Mesenchymal stem cell (in vitro differentiated cells and primary cell): ENCODE results near the gene IPPK.
A peak's percentile ranks its signal among the peaks of the same experiment; 100 is the strongest.

Experiments used
- DNase-seq: peaks from one replicate; pipeline ENCODE4 v3.0.0-alpha.2; 2013
- H2AFZ ChIP-seq: one replicate; pipeline ENCODE4 v1.6.1; 2013; ENCODE audit warnings: low read depth, mild to moderate bottlenecking, control low read depth, inconsistent platforms, low read length, moderate library complexity
- H2AK5ac ChIP-seq: 2 replicates; pipeline ENCODE4 v1.6.1; 2013; ENCODE audit warnings: low read length, moderate library complexity, mild to moderate bottlenecking, inconsistent platforms; ENCODE audit not compliant: severe bottlenecking
- H2BK120ac ChIP-seq: one replicate; pipeline ENCODE4 v1.6.1; 2013; ENCODE audit warnings: low read depth, mild to moderate bottlenecking, inconsistent platforms, low read length, moderate library complexity
- H2BK12ac ChIP-seq, 2 experiments: one replicate each; pipeline ENCODE4 v1.6.1; 2013; ENCODE audit warnings: inconsistent platforms in 2 of 2, low read length in 2 of 2, mild to moderate bottlenecking in 2 of 2, moderate library complexity in 2 of 2, control low read depth in 1 of 2
- H2BK15ac ChIP-seq: one replicate; pipeline ENCODE4 v1.6.1; 2013; ENCODE audit warnings: mild to moderate bottlenecking, low read depth, inconsistent platforms; ENCODE audit not compliant: poor library complexity, severe bottlenecking
- H2BK5ac ChIP-seq: 2 replicates; pipeline ENCODE4 v1.6.1; 2013; ENCODE audit warnings: low read depth, mild to moderate bottlenecking, low read length, control low read depth, inconsistent platforms; ENCODE audit not compliant: poor library complexity, severe bottlenecking
- H3K14ac ChIP-seq, 2 experiments: one replicate each; pipeline ENCODE4 v1.6.1; 2013; ENCODE audit warnings: inconsistent platforms in 2 of 2, low read length in 2 of 2, control low read depth in 1 of 2, mild to moderate bottlenecking in 1 of 2, moderate library complexity in 1 of 2
- H3K18ac ChIP-seq, 2 experiments: one replicate each; pipeline ENCODE4 v1.6.1; 2013; ENCODE audit warnings: inconsistent platforms in 2 of 2, low read length in 2 of 2, control low read depth in 1 of 2, low read depth in 1 of 2, mild to moderate bottlenecking in 1 of 2
- H3K23ac ChIP-seq, 2 experiments: one replicate each; pipeline ENCODE4 v1.6.1; 2013; ENCODE audit warnings: inconsistent platforms in 2 of 2, low read length in 2 of 2, mild to moderate bottlenecking in 2 of 2, moderate library complexity in 2 of 2, control low read depth in 1 of 2
- H3K27ac ChIP-seq: 2 replicates; pipeline ENCODE4 v1.5.1; 2013; ENCODE audit warnings: mild to moderate bottlenecking, moderate library complexity, low read length, control low read depth, inconsistent platforms; ENCODE audit not compliant: poor library complexity, severe bottlenecking
- H3K27me3 ChIP-seq, 2 experiments: 2 replicates each; pipeline versions ENCODE4 v1.6.1 to v1.7.0; 2013; ENCODE audit warnings: low read length in 2 of 2, mild to moderate bottlenecking in 2 of 2, moderate library complexity in 2 of 2, control low read depth in 1 of 2, inconsistent platforms in 1 of 2; ENCODE audit not compliant: control insufficient read depth in 1 of 2, insufficient read depth in 1 of 2
- H3K36me3 ChIP-seq, 2 experiments: 2 replicates each; pipeline versions ENCODE4 v1.6.1 to v1.7.0; 2013; ENCODE audit warnings: low read length in 2 of 2, control low read depth in 1 of 2, inconsistent platforms in 1 of 2, low read depth in 1 of 2, mild to moderate bottlenecking in 1 of 2; ENCODE audit not compliant: insufficient read depth in 2 of 2, control insufficient read depth in 1 of 2
- H3K4ac ChIP-seq, 2 experiments: one replicate each; pipeline ENCODE4 v1.6.1; 2013; ENCODE audit warnings: inconsistent platforms in 2 of 2, low read length in 2 of 2, mild to moderate bottlenecking in 2 of 2, moderate library complexity in 2 of 2, control low read depth in 1 of 2, low read depth in 1 of 2
- H3K4me1 ChIP-seq: 2 replicates; pipeline ENCODE4 v1.6.1; 2013; ENCODE audit warnings: low read depth, low read length, control low read depth; ENCODE audit not compliant: control insufficient read depth, insufficient read depth
- H3K4me2 ChIP-seq: 2 replicates; pipeline ENCODE4 v1.6.1; 2013; ENCODE audit warnings: low read length, mild to moderate bottlenecking, inconsistent platforms; ENCODE audit not compliant: poor library complexity, severe bottlenecking
- H3K4me3 ChIP-seq, 2 experiments: 2 replicates each; pipeline versions ENCODE4 v1.5.1 to v1.7.0; 2013; ENCODE audit warnings: low read length in 2 of 2, mild to moderate bottlenecking in 2 of 2, control low read depth in 1 of 2, low read depth in 1 of 2; ENCODE audit not compliant: insufficient read depth in 1 of 2
- H3K79me1 ChIP-seq: replicated peaks from 2 replicates; pipeline ENCODE4 v1.6.1; 2013; ENCODE audit warnings: mild to moderate bottlenecking, control low read depth, low read length, inconsistent platforms; ENCODE audit not compliant: poor library complexity, severe bottlenecking
- H3K9ac ChIP-seq: 2 replicates; pipeline ENCODE4 v1.7.0; 2013; ENCODE audit warnings: mild to moderate bottlenecking, low read length, moderate library complexity
- H3K9me3 ChIP-seq: 2 replicates; pipeline ENCODE4 v1.7.0; 2013; ENCODE audit warnings: mild to moderate bottlenecking, low read length; ENCODE audit not compliant: control insufficient read depth
- H4K8ac ChIP-seq: one replicate; pipeline ENCODE4 v1.6.1; 2013; ENCODE audit warnings: inconsistent platforms, mild to moderate bottlenecking, low read length, moderate library complexity
- H4K91ac ChIP-seq: one replicate; pipeline ENCODE4 v1.6.1; 2013; ENCODE audit warnings: mild to moderate bottlenecking, low read length, inconsistent platforms
- WGBS: methylation state at CpG from one replicate; pipeline ENCODE4 v1.1.7; 2013; ENCODE audit warnings: mixed read lengths; 5-methylcytosine and 5-hydroxymethylcytosine counted together

IPPK gene

DNA sequence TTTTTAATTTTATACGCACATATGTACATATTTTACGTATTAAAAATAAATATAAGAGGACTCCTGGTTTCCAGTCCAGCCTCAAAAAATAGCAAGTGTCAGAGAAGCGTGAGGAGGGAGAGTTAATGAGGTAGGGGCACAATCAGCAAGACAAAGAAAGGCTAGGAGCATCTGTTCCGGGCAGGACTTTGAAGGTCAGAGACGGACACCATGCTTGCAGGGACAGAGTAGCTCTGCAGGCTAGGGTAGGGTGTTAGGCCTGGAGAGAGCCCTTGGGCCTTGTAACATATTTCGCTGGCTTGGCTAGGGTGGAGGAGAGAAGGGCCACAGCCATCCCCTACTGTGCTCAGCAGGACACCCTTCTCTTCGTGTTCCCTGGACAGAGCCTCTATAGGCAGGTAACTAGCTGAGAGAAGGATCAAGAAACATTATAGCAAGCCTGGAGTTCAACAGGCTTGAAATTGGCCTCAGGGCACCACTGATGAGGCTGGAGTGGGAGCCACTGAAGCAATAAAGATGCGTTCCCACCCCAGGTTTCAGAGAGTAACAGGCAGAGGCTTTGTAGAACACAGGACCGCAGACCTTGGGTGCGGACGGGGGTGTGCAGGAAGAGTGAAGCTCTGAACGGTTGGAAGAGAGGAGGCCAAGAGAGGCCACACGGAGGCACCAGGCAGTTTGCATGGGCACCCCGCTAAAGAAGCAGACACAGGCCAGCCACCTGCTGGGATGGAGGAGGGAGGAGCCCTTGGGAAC is 9.7 kb upstream of the IPPK start:
- H2BK12ac ChIP-seq: no peak overlapping the region
- H4K8ac ChIP-seq: no peak overlapping the region
- peaks cover 2% of the 10 kb centered on the region for H3K4me1 ChIP-seq
- no peak overlapping the region for H2BK5ac ChIP-seq
- no peak overlapping the region for H2AK5ac ChIP-seq
- H2BK120ac ChIP-seq: no peak overlapping the region
- H3K4ac ChIP-seq: no peak overlapping the region
- no peaks in the 10 kb centered on the region for H3K9me3 ChIP-seq
- no peak for DNase-seq
- no peak overlapping the region for H3K4me2 ChIP-seq
- 86% methylated on average over 12 of the region's 14 CpGs for WGBS
- no peak overlapping the region for H2BK15ac ChIP-seq
- no peaks in the 10 kb centered on the region for H3K36me3 ChIP-seq
- H3K18ac ChIP-seq: no peak overlapping the region
- no peak overlapping the region for H3K4me3 ChIP-seq
- H3K27ac ChIP-seq: no peak overlapping the region
- no peak overlapping the region for H4K91ac ChIP-seq
- no peaks in the 10 kb centered on the region for H3K79me1 ChIP-seq
- H3K23ac ChIP-seq: peak overlapping the region in 1 of 2 experiments; percentile 53
- H3K9ac ChIP-seq: no peak overlapping the region
- no peak overlapping the region for H2AFZ ChIP-seq
- no peaks in the 10 kb centered on the region for H3K27me3 ChIP-seq
- peak overlapping the region in 1 of 2 experiments; percentile 55 for H3K14ac ChIP-seq

DNA sequence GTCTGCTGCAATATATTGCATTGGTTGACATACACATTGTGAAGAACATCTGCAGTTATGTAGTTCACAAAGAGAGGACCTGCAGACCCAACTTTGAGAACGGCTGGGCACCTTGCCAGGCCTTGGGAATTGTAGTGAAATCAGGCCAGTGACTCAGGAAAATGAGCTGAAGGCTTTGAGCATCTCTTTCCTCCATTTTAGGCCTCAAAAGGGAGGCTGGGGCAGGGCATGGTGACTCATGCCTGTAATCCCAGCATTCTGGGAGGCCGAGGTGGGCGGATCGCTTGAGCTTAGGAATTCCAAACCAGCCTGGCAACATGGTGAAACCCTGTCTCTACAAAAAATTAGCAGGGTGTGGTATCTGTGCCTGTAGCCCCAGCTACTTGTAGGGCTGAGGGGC is 1.4 kb upstream of the IPPK start:
- no peak overlapping the region for H3K4me2 ChIP-seq
- peak overlapping the region; percentile 45 for H4K8ac ChIP-seq
- H3K18ac ChIP-seq: no peak overlapping the region
- H3K4me3 ChIP-seq: peak overlapping the region in 1 of 2 experiments; percentile 93
- no peak overlapping the region for H2BK15ac ChIP-seq
- no peak overlapping the region for H3K23ac ChIP-seq
- peaks cover 19% of the 10 kb centered on the region for H3K4me1 ChIP-seq
- H3K9me3 ChIP-seq: no peaks in the 10 kb centered on the region
- peaks cover 10 to 12% of the 10 kb centered on the region in 2 experiments for H3K36me3 ChIP-seq
- H2BK12ac ChIP-seq: no peak overlapping the region
- no peak overlapping the region for H3K4ac ChIP-seq
- 71% methylated on average over 4 of the region's 4 CpGs for WGBS
- H2AK5ac ChIP-seq: no peak overlapping the region
- DNase-seq: peak; percentile 86
- no peak overlapping the region for H4K91ac ChIP-seq
- H3K27me3 ChIP-seq: no peaks in the 10 kb centered on the region
- H2AFZ ChIP-seq: no peak overlapping the region
- no peak overlapping the region for H2BK5ac ChIP-seq
- H3K27ac ChIP-seq: peak overlapping the region; percentile 36
- peaks cover 10% of the 10 kb centered on the region for H3K79me1 ChIP-seq
- H3K14ac ChIP-seq: no peak overlapping the region
- H2BK120ac ChIP-seq: peak overlapping the region; percentile 35
- H3K9ac ChIP-seq: peak overlapping the region; percentile 98

DNA sequence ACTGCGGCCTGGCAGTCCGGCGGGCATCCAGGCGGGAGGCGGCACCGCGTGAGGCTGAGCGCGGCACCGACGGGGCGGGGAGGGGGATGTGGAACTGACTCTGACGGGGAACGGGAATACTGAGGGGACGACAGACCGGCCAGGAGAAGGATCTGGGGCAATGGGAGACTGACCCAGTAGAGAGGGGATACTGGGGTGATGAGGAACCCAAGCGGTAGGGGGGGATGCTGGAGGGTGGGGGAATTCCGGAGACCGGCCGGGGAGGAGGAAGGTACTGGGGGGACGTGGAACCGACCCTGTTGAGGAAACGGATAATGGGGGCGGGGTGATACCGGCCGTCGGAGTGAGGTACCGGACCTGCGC is 423 bp downstream of the IPPK start:
- Histone ChIP-seq H3K27me3 (no peaks in the 10 kb centered on the region), H2AFZ (peak overlapping the region; percentile 91), H3K23ac (peak overlapping the region in 1 of 2 experiments; percentile 34), H2AK5ac (no peak overlapping the region), H3K4me2 (peak overlapping the region; percentile 84), H3K18ac (peak overlapping the region; percentile 82 to 92), H3K14ac (peak overlapping the region in 1 of 2 experiments; percentile 78), H2BK15ac (peak overlapping the region; percentile 44), H3K27ac (peak overlapping the region; percentile 93), H3K9me3 (no peaks in the 10 kb centered on the region), H3K4me3 (peak overlapping the region; percentile 93 to 97), H4K8ac (peak overlapping the region; percentile 79), H3K9ac (peak overlapping the region; percentile 98), H2BK120ac (peak overlapping the region; percentile 23), H3K36me3 (peaks cover 15 to 19% of the 10 kb centered on the region in 2 experiments), H3K79me1 (peaks cover 13% of the 10 kb centered on the region), H2BK5ac (peak overlapping the region; percentile 68), H3K4me1 (peaks cover 27% of the 10 kb centered on the region), H4K91ac (peak overlapping the region; percentile 97), H3K4ac (peak overlapping the region; percentile 74 to 77), H2BK12ac (peak overlapping the region in 1 of 2 experiments; percentile 81)
- peak; percentile 63 for DNase-seq
- WGBS: 0% methylated on average over 22 of the region's 29 CpGs

DNA sequence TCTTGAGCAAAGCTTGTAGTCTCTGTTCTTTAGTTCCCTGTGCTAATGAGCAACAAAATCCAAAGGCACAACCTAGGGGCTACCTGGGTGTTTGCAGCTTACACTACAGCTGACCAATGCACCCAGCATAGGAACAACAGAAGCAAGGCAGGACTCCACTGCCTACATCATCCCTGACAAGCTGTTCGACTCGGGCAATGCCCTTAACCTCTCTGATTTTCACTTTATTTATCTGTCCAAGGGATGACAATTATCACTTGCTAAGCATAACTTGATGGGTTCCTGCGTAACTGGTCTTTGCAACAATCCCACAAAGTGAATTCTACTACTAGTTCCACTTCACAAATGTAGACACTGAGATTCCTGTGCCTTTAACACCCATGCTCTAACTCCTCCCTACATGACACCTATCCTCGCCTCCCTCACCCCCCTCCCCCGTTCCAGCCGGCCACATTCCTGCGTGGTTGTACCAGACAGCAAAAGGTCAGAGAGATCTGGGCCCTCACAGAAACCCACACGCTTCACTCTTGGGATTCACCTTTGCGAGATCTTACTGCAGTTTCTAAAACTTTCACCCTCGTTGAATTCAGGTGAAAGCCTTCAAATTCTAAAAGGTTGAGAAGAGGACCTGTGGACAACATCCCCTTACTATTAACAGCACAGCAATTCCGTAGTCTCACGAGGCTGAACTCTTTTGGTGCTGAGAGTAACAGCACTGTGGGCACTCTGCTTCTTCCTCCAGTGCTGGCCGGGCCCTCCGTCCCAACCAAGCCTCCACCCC is 995 bp downstream of the IPPK start:
- Histone ChIP-seq H3K4ac (peak overlapping the region; percentile 74 to 77), H4K91ac (peak overlapping the region; percentile 97), H3K23ac (peak overlapping the region in 1 of 2 experiments; percentile 34), H3K4me2 (peak overlapping the region; percentile 84), H4K8ac (peak overlapping the region; percentile 79), H3K36me3 (peaks cover 20 to 24% of the 10 kb centered on the region in 2 experiments), H3K79me1 (peaks cover 14% of the 10 kb centered on the region), H2BK15ac (peak overlapping the region; percentile 44), H3K9me3 (no peaks in the 10 kb centered on the region), H3K9ac (peak overlapping the region; percentile 98), H3K27ac (peak overlapping the region; percentile 93), H2AK5ac (peak overlapping the region; percentile 47), H2AFZ (no peak overlapping the region), H2BK120ac (no peak overlapping the region), H3K18ac (peak overlapping the region; percentile 82 to 92), H2BK5ac (peak overlapping the region; percentile 68), H3K4me1 (peaks cover 33% of the 10 kb centered on the region), H3K14ac (peak overlapping the region in 1 of 2 experiments; percentile 78), H2BK12ac (peak overlapping the region in 1 of 2 experiments; percentile 81), H3K27me3 (no peaks in the 10 kb centered on the region), H3K4me3 (peak overlapping the region; percentile 93 to 97)
- 22% methylated on average over 14 of the region's 14 CpGs for WGBS
- DNase-seq: peak; percentile 84
